ENCODE measurements around the gene HK3. TPM values are rescaled to one million over a fixed set of nuclear protein-coding genes. Genes with fewer than 3 reads are reported as not detected.

The HK3 gene
- total and polyA plus RNA-seq, 2 experiments from 2014 or later: not detected

DNA sequence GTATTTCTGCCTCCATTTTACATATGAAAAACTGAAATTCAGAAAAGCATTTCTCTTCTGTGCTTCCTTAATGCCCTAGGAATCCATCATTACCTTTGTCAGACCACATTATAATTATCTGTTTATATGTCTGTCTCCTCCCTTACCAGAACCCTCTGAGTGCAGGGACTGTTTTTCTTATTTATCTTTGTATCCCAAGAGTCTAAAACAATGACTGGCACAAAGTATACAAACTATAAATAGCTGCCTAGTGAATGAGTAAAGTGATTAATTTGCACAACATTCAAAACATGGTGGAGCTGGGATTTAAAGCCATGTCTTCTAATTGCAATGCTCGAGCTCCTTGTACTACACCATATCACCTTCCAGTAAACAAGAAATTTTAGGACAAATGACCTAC lies 49.3 kb upstream of the HK3 start (continued):
- TF ChIP-seq, protein P1, sequence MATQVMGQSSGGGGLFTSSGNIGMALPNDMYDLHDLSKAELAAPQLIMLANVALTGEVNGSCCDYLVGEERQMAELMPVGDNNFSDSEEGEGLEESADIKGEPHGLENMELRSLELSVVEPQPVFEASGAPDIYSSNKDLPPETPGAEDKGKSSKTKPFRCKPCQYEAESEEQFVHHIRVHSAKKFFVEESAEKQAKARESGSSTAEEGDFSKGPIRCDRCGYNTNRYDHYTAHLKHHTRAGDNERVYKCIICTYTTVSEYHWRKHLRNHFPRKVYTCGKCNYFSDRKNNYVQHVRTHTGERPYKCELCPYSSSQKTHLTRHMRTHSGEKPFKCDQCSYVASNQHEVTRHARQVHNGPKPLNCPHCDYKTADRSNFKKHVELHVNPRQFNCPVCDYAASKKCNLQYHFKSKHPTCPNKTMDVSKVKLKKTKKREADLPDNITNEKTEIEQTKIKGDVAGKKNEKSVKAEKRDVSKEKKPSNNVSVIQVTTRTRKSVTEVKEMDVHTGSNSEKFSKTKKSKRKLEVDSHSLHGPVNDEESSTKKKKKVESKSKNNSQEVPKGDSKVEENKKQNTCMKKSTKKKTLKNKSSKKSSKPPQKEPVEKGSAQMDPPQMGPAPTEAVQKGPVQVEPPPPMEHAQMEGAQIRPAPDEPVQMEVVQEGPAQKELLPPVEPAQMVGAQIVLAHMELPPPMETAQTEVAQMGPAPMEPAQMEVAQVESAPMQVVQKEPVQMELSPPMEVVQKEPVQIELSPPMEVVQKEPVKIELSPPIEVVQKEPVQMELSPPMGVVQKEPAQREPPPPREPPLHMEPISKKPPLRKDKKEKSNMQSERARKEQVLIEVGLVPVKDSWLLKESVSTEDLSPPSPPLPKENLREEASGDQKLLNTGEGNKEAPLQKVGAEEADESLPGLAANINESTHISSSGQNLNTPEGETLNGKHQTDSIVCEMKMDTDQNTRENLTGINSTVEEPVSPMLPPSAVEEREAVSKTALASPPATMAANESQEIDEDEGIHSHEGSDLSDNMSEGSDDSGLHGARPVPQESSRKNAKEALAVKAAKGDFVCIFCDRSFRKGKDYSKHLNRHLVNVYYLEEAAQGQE (IDR thresholded peaks at IDR 0.05; ENCODE audit: unreplicated experiment): no peak
- TF ChIP-seq ZNF114 (CRISPR knock-in tag; IDR thresholded peaks at IDR 0.05): no peak
- TF ChIP-seq, protein P2, sequence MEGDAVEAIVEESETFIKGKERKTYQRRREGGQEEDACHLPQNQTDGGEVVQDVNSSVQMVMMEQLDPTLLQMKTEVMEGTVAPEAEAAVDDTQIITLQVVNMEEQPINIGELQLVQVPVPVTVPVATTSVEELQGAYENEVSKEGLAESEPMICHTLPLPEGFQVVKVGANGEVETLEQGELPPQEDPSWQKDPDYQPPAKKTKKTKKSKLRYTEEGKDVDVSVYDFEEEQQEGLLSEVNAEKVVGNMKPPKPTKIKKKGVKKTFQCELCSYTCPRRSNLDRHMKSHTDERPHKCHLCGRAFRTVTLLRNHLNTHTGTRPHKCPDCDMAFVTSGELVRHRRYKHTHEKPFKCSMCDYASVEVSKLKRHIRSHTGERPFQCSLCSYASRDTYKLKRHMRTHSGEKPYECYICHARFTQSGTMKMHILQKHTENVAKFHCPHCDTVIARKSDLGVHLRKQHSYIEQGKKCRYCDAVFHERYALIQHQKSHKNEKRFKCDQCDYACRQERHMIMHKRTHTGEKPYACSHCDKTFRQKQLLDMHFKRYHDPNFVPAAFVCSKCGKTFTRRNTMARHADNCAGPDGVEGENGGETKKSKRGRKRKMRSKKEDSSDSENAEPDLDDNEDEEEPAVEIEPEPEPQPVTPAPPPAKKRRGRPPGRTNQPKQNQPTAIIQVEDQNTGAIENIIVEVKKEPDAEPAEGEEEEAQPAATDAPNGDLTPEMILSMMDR (conservative IDR thresholded peaks at IDR 0.05; ENCODE audit: low read depth in 2 of 2): no peak
- no peak for TF ChIP-seq EZH2phosphoT487 (IDR thresholded peaks at IDR 0.05; ENCODE audit: unreplicated experiment)
- TF ChIP-seq CREB1 (CRISPR knock-in tag; IDR thresholded peaks at IDR 0.05; ENCODE audit: low read depth): no peak
- no peak for TF ChIP-seq JUNB (IDR thresholded peaks at IDR 0.05; ENCODE audit: unreplicated experiment)
- TF ChIP-seq EZH2 (IDR thresholded peaks at IDR 0.05; ENCODE audit: low read depth, unreplicated experiment): no peak
- no peak for TF ChIP-seq STAT1 (IDR thresholded peaks at IDR 0.05; ENCODE audit: unreplicated experiment)
- TF ChIP-seq, protein P3, sequence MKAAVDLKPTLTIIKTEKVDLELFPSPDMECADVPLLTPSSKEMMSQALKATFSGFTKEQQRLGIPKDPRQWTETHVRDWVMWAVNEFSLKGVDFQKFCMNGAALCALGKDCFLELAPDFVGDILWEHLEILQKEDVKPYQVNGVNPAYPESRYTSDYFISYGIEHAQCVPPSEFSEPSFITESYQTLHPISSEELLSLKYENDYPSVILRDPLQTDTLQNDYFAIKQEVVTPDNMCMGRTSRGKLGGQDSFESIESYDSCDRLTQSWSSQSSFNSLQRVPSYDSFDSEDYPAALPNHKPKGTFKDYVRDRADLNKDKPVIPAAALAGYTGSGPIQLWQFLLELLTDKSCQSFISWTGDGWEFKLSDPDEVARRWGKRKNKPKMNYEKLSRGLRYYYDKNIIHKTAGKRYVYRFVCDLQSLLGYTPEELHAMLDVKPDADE (IDR thresholded peaks at IDR 0.05): no peak
- TF ChIP-seq POLR2AphosphoS5 (IDR thresholded peaks at IDR 0.05; ENCODE audit: low read depth): no peak

DNA sequence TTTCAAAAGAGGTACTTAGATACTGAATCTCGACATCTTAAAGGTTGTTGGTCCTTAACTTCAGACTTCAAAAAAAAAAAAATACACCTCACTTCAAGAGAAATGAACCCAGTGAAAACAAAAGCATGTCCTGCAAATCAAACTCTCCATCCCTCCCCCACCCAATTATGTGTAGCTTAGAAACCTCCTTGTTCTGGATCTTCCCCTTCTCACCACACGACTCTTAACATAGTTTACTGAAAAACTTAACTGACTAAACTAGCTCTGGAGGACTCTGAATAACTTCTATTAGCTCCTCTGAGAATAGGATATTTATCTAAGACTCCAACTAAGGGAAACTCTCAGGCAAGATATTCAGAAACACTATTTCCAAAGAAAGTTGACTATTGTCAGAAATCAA lies 48.7 kb upstream of the HK3 start:
- Histone ChIP-seq H3K79me2 (replicated peaks; ENCODE audit: insufficient read depth) (no peaks in the 10 kb centered on the region), H3K4me2 (no peak overlapping the region), H3F3A (replicated peaks; ENCODE audit: low read depth) (peaks cover 21% of the 10 kb centered on the region; the same call in 1 of the 2 replicates), H3K27ac (ENCODE audit: low read depth) (no peak overlapping the region), H3K36me3 (ENCODE audit: insufficient read depth) (peaks cover 18% of the 10 kb centered on the region; the same call in 1 of the 2 replicates), H2AFZ (no peak overlapping the region), H3K27me3 (ENCODE audit: insufficient read depth) (no peaks in the 10 kb centered on the region), H3K4me1 (ENCODE audit: insufficient read depth) (peaks cover 45% of the 10 kb centered on the region), H4K20me1 (replicated peaks; ENCODE audit: insufficient read depth) (0 out of 2 replicates have a peak, but pooled peaks cover 6% of the 10 kb centered on the region), H3K4me3 (no peak overlapping the region), H3K9me2 (ENCODE audit: insufficient read depth) (no peaks in the 10 kb centered on the region)
- Mint-ChIP-seq H3K4me1 (peaks cover 48% of the 10 kb centered on the region), H3K36me3 (ENCODE audit: low read depth) (peaks cover 51% of the 10 kb centered on the region), H3K4me3 (no peak overlapping the region), H3K27me3 (ENCODE audit: insufficient read depth, low read depth, poor library complexity) (no peaks in the 10 kb centered on the region), H3K9me3 (no peaks in the 10 kb centered on the region), H3K27ac (no peak overlapping the region)
- ATAC-seq (no peak), DNase-seq (ENCODE audit: low spot score) (no peak)
- no peak for TF ChIP-seq NANOG (IDR thresholded peaks at IDR 0.05; ENCODE audit: borderline replicate concordance)
- TF ChIP-seq, protein P4, sequence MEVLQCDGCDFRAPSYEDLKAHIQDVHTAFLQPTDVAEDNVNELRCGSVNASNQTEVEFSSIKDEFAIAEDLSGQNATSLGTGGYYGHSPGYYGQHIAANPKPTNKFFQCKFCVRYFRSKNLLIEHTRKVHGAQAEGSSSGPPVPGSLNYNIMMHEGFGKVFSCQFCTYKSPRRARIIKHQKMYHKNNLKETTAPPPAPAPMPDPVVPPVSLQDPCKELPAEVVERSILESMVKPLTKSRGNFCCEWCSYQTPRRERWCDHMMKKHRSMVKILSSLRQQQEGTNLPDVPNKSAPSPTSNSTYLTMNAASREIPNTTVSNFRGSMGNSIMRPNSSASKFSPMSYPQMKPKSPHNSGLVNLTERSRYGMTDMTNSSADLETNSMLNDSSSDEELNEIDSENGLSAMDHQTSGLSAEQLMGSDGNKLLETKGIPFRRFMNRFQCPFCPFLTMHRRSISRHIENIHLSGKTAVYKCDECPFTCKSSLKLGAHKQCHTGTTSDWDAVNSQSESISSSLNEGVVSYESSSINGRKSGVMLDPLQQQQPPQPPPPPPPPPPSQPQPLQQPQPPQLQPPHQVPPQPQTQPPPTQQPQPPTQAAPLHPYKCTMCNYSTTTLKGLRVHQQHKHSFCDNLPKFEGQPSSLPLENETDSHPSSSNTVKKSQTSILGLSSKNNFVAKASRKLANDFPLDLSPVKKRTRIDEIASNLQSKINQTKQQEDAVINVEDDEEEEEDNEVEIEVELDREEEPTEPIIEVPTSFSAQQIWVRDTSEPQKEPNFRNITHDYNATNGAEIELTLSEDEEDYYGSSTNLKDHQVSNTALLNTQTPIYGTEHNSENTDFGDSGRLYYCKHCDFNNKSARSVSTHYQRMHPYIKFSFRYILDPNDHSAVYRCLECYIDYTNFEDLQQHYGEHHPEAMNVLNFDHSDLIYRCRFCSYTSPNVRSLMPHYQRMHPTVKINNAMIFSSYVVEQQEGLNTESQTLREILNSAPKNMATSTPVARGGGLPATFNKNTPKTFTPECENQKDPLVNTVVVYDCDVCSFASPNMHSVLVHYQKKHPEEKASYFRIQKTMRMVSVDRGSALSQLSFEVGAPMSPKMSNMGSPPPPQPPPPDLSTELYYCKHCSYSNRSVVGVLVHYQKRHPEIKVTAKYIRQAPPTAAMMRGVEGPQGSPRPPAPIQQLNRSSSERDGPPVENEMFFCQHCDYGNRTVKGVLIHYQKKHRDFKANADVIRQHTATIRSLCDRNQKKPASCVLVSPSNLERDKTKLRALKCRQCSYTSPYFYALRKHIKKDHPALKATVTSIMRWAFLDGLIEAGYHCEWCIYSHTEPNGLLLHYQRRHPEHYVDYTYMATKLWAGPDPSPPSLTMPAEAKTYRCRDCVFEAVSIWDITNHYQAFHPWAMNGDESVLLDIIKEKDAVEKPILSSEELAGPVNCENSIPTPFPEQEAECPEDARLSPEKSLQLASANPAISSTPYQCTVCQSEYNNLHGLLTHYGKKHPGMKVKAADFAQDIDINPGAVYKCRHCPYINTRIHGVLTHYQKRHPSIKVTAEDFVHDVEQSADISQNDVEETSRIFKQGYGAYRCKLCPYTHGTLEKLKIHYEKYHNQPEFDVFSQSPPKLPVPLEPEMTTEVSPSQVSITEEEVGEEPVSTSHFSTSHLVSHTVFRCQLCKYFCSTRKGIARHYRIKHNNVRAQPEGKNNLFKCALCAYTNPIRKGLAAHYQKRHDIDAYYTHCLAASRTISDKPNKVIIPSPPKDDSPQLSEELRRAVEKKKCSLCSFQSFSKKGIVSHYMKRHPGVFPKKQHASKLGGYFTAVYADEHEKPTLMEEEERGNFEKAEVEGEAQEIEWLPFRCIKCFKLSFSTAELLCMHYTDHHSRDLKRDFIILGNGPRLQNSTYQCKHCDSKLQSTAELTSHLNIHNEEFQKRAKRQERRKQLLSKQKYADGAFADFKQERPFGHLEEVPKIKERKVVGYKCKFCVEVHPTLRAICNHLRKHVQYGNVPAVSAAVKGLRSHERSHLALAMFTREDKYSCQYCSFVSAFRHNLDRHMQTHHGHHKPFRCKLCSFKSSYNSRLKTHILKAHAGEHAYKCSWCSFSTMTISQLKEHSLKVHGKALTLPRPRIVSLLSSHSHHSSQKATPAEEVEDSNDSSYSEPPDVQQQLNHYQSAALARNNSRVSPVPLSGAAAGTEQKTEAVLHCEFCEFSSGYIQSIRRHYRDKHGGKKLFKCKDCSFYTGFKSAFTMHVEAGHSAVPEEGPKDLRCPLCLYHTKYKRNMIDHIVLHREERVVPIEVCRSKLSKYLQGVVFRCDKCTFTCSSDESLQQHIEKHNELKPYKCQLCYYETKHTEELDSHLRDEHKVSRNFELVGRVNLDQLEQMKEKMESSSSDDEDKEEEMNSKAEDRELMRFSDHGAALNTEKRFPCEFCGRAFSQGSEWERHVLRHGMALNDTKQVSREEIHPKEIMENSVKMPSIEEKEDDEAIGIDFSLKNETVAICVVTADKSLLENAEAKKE (CRISPR knock-in tag; IDR thresholded peaks at IDR 0.05): no peak
- TF ChIP-seq, protein P3 (IDR thresholded peaks at IDR 0.05): no peak
- no peak for TF ChIP-seq CREB1 (CRISPR knock-in tag; IDR thresholded peaks at IDR 0.05; ENCODE audit: low read depth)
- TF ChIP-seq EZH2 (IDR thresholded peaks at IDR 0.05; ENCODE audit: low read depth, unreplicated experiment): no peak
